GM23338 (cell line): ENCODE results near the gene SIDT1. TPM values are rescaled to one million over a fixed set of nuclear protein-coding genes. Genes with fewer than 3 reads are reported as not detected.
A peak's percentile ranks its signal among the peaks of the same experiment; 100 is the strongest.

ENCODE experiments used
- ATAC-seq: fragments of 200-7000 bp; cut with Tn5 transposase; 3 replicates; pipeline ENCODE4 v1.9.1; 2020
- DNase-seq: peaks from one replicate; pipeline ENCODE4 v3.0.0-alpha.2; 2015; ENCODE audit warnings: low spot score
- H2AFZ ChIP-seq: fragments of 200-600 bp; sonication (generic); 2 replicates; pipeline ENCODE4 v1.8.0; 2016; ENCODE audit warnings: antibody characterized with exemption, mild to moderate bottlenecking, moderate library complexity
- H3F3A ChIP-seq: fragments of 200-600 bp; sonication (generic); replicated peaks from 2 replicates; pipeline ENCODE4 v1.8.0; 2017; ENCODE audit warnings: antibody characterized with exemption, mixed run types, low read depth
- H3K27ac ChIP-seq: fragments of 200-600 bp; sonication (generic); 2 replicates; pipeline ENCODE4 v1.6.1; 2016; ENCODE audit warnings: low read depth
- H3K27me3 ChIP-seq: fragments of 200-600 bp; sonication (generic); 2 replicates; pipeline ENCODE4 v1.8.0; 2016; ENCODE audit warnings: mild to moderate bottlenecking, mixed run types, moderate library complexity; ENCODE audit not compliant: insufficient read depth
- H3K36me3 ChIP-seq: fragments of 200-600 bp; sonication (generic); 2 replicates; pipeline ENCODE4 v1.8.0; 2016; ENCODE audit warnings: mild to moderate bottlenecking; ENCODE audit not compliant: insufficient read depth
- H3K4me1 ChIP-seq: fragments of 200-600 bp; sonication (generic); 2 replicates; pipeline ENCODE4 v1.8.0; 2016; ENCODE audit warnings: mild to moderate bottlenecking, moderate library complexity; ENCODE audit not compliant: insufficient read depth
- H3K4me2 ChIP-seq: fragments of 200-600 bp; sonication (generic); 2 replicates; pipeline ENCODE4 v1.7.1; 2017; ENCODE audit warnings: mixed run types
- H3K4me3 ChIP-seq: fragments of 200-600 bp; sonication (generic); 2 replicates; pipeline ENCODE4 v1.6.1; 2016; ENCODE audit warnings: mixed run types
- H3K79me2 ChIP-seq: fragments of 200-600 bp; sonication (generic); replicated peaks from 2 replicates; pipeline ENCODE4 v1.8.0; 2017; ENCODE audit warnings: mild to moderate bottlenecking; ENCODE audit not compliant: insufficient read depth
- H3K9me2 ChIP-seq: fragments of 200-600 bp; sonication (generic); 2 replicates; pipeline ENCODE4 v1.8.0; 2017; ENCODE audit not compliant: insufficient read depth
- H4K20me1 ChIP-seq: fragments of 200-600 bp; sonication (generic); replicated peaks from 2 replicates; pipeline ENCODE4 v1.8.0; 2017; ENCODE audit warnings: mild to moderate bottlenecking; ENCODE audit not compliant: insufficient read depth
- H3K27ac Mint-ChIP-seq: 2 replicates; pipeline ENCODE4 v1.8.0; 2020; ENCODE audit warnings: inconsistent platforms, mild to moderate bottlenecking, moderate library complexity, mixed read lengths
- H3K27me3 Mint-ChIP-seq: 3 replicates; pipeline ENCODE4 v1.8.0; 2022; ENCODE audit warnings: low read depth, mild to moderate bottlenecking, moderate library complexity, mixed read lengths, inconsistent platforms; ENCODE audit not compliant: insufficient read depth, poor library complexity
- H3K36me3 Mint-ChIP-seq: 3 replicates; pipeline ENCODE4 v1.8.0; 2021; ENCODE audit warnings: low read depth, mild to moderate bottlenecking, inconsistent platforms, moderate library complexity, mixed read lengths
- H3K4me1 Mint-ChIP-seq: 3 replicates; pipeline ENCODE4 v1.8.0; 2020; ENCODE audit warnings: mild to moderate bottlenecking, inconsistent platforms, mixed read lengths
- H3K4me3 Mint-ChIP-seq: 3 replicates; pipeline ENCODE4 v1.8.0; 2021; ENCODE audit warnings: moderate library complexity, mild to moderate bottlenecking, inconsistent platforms, mixed read lengths
- H3K9me3 Mint-ChIP-seq: 3 replicates; pipeline ENCODE4 v1.8.0; 2020; ENCODE audit warnings: moderate library complexity, mild to moderate bottlenecking, inconsistent platforms, mixed read lengths
- CREB1 ChIP-seq: fragments of 250-450 bp; sonication (Bioruptor Pico); IDR thresholded peaks from 2 replicates; pipeline ENCODE4 v1.5.0; 2020; ENCODE audit warnings: low read depth, mild to moderate bottlenecking, moderate library complexity
- JUNB ChIP-seq: IDR thresholded peaks from one replicate; pipeline ENCODE4 v1.6.1; 2016; ENCODE audit warnings: antibody characterized with exemption; ENCODE audit not compliant: unreplicated experiment
- POLR2AphosphoS5 ChIP-seq: IDR thresholded peaks from 2 replicates; pipeline ENCODE4 v1.6.1; 2016; ENCODE audit warnings: antibody characterized with exemption, low read depth
- STAT1 ChIP-seq: IDR thresholded peaks from one replicate; pipeline ENCODE4 v1.6.1; 2016; ENCODE audit warnings: antibody characterized with exemption; ENCODE audit not compliant: unreplicated experiment
- polyA plus RNA-seq: library from polyadenylated mRNA; unstranded; fragments of >200 nt; fragmentation: Nextera tagmentation; extraction: Ambion mirVana; gene quantifications from 2 replicates; pipeline ENCODE4 v1.2.1, GENCODE V29; 2016
- total RNA-seq: library from RNA; depleted of rRNA; stranded (reverse); fragments of >200 nt; shearing (Covaris generic); gene quantifications from 2 replicates; pipeline ENCODE4 v1.2.3, GENCODE V29; 2014
- TF ChIP-seq, protein P1 (sequence below): IDR thresholded peaks from one replicate; pipeline ENCODE4 v1.6.1; 2018; ENCODE audit warnings: antibody characterized with exemption; ENCODE audit not compliant: unreplicated experiment
- TF ChIP-seq, protein P2 (sequence below): fragments of 250-450 bp; sonication (Bioruptor Pico); IDR thresholded peaks from 2 replicates; pipeline ENCODE4 v1.5.0; 2020; ENCODE audit warnings: mild to moderate bottlenecking, moderate library complexity
- TF ChIP-seq, protein P3 (sequence below): IDR thresholded peaks from 2 replicates; pipeline ENCODE4 v1.6.1; 2016; ENCODE audit warnings: antibody characterized with exemption

SIDT1 gene
- total and polyA plus RNA-seq, 2 experiments from 2014 or later: 0.10 TPM; not detected in 1

DNA sequence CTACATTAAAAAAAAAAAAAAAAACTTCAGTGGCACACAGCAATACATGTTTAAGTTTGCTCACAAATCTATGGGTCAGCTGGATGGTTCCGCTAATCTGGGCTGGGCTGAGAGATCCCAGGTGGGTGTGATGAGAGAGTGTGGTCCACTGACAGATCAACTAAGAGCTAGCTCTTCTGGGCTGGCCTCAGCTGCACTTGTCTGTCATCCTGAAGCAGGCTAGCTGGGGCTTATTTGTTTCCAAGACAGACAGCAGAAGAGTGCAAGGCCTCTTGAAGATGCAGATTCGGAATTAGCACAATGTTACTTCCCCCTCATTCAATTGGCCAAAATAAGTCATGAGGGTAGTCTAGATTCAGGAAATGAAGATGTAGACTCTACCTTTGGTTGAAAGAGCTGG is 56.5 kb downstream of the SIDT1 start:
- Mint-ChIP-seq H3K27me3 (no peaks in the 10 kb centered on the region), H3K4me1 (peaks cover 44% of the 10 kb centered on the region), H3K36me3 (no peaks in the 10 kb centered on the region), H3K27ac (no peak overlapping the region), H3K9me3 (no peaks in the 10 kb centered on the region), H3K4me3 (no peak overlapping the region)
- Histone ChIP-seq H4K20me1 (no peaks in the 10 kb centered on the region), H3K27me3 (no peaks in the 10 kb centered on the region), H3K36me3 (no peaks in the 10 kb centered on the region), H3K4me3 (no peak overlapping the region), H3K9me2 (no peaks in the 10 kb centered on the region), H3K4me1 (peaks cover 18% of the 10 kb centered on the region), H3K27ac (no peak overlapping the region), H3F3A (no peaks in the 10 kb centered on the region), H3K4me2 (no peak overlapping the region), H2AFZ (0 out of 2 replicates have a peak overlapping the region, but pooled peaks have one; percentile 6), H3K79me2 (no peaks in the 10 kb centered on the region)
- TF ChIP-seq STAT1 (no peak), JUNB (no peak), CREB1 (CRISPR knock-in tag) (no peak), POLR2AphosphoS5 (no peak)
- TF ChIP-seq, protein P1, sequence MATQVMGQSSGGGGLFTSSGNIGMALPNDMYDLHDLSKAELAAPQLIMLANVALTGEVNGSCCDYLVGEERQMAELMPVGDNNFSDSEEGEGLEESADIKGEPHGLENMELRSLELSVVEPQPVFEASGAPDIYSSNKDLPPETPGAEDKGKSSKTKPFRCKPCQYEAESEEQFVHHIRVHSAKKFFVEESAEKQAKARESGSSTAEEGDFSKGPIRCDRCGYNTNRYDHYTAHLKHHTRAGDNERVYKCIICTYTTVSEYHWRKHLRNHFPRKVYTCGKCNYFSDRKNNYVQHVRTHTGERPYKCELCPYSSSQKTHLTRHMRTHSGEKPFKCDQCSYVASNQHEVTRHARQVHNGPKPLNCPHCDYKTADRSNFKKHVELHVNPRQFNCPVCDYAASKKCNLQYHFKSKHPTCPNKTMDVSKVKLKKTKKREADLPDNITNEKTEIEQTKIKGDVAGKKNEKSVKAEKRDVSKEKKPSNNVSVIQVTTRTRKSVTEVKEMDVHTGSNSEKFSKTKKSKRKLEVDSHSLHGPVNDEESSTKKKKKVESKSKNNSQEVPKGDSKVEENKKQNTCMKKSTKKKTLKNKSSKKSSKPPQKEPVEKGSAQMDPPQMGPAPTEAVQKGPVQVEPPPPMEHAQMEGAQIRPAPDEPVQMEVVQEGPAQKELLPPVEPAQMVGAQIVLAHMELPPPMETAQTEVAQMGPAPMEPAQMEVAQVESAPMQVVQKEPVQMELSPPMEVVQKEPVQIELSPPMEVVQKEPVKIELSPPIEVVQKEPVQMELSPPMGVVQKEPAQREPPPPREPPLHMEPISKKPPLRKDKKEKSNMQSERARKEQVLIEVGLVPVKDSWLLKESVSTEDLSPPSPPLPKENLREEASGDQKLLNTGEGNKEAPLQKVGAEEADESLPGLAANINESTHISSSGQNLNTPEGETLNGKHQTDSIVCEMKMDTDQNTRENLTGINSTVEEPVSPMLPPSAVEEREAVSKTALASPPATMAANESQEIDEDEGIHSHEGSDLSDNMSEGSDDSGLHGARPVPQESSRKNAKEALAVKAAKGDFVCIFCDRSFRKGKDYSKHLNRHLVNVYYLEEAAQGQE: no peak
- TF ChIP-seq, protein P2, sequence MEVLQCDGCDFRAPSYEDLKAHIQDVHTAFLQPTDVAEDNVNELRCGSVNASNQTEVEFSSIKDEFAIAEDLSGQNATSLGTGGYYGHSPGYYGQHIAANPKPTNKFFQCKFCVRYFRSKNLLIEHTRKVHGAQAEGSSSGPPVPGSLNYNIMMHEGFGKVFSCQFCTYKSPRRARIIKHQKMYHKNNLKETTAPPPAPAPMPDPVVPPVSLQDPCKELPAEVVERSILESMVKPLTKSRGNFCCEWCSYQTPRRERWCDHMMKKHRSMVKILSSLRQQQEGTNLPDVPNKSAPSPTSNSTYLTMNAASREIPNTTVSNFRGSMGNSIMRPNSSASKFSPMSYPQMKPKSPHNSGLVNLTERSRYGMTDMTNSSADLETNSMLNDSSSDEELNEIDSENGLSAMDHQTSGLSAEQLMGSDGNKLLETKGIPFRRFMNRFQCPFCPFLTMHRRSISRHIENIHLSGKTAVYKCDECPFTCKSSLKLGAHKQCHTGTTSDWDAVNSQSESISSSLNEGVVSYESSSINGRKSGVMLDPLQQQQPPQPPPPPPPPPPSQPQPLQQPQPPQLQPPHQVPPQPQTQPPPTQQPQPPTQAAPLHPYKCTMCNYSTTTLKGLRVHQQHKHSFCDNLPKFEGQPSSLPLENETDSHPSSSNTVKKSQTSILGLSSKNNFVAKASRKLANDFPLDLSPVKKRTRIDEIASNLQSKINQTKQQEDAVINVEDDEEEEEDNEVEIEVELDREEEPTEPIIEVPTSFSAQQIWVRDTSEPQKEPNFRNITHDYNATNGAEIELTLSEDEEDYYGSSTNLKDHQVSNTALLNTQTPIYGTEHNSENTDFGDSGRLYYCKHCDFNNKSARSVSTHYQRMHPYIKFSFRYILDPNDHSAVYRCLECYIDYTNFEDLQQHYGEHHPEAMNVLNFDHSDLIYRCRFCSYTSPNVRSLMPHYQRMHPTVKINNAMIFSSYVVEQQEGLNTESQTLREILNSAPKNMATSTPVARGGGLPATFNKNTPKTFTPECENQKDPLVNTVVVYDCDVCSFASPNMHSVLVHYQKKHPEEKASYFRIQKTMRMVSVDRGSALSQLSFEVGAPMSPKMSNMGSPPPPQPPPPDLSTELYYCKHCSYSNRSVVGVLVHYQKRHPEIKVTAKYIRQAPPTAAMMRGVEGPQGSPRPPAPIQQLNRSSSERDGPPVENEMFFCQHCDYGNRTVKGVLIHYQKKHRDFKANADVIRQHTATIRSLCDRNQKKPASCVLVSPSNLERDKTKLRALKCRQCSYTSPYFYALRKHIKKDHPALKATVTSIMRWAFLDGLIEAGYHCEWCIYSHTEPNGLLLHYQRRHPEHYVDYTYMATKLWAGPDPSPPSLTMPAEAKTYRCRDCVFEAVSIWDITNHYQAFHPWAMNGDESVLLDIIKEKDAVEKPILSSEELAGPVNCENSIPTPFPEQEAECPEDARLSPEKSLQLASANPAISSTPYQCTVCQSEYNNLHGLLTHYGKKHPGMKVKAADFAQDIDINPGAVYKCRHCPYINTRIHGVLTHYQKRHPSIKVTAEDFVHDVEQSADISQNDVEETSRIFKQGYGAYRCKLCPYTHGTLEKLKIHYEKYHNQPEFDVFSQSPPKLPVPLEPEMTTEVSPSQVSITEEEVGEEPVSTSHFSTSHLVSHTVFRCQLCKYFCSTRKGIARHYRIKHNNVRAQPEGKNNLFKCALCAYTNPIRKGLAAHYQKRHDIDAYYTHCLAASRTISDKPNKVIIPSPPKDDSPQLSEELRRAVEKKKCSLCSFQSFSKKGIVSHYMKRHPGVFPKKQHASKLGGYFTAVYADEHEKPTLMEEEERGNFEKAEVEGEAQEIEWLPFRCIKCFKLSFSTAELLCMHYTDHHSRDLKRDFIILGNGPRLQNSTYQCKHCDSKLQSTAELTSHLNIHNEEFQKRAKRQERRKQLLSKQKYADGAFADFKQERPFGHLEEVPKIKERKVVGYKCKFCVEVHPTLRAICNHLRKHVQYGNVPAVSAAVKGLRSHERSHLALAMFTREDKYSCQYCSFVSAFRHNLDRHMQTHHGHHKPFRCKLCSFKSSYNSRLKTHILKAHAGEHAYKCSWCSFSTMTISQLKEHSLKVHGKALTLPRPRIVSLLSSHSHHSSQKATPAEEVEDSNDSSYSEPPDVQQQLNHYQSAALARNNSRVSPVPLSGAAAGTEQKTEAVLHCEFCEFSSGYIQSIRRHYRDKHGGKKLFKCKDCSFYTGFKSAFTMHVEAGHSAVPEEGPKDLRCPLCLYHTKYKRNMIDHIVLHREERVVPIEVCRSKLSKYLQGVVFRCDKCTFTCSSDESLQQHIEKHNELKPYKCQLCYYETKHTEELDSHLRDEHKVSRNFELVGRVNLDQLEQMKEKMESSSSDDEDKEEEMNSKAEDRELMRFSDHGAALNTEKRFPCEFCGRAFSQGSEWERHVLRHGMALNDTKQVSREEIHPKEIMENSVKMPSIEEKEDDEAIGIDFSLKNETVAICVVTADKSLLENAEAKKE: no peak
- TF ChIP-seq, protein P3, sequence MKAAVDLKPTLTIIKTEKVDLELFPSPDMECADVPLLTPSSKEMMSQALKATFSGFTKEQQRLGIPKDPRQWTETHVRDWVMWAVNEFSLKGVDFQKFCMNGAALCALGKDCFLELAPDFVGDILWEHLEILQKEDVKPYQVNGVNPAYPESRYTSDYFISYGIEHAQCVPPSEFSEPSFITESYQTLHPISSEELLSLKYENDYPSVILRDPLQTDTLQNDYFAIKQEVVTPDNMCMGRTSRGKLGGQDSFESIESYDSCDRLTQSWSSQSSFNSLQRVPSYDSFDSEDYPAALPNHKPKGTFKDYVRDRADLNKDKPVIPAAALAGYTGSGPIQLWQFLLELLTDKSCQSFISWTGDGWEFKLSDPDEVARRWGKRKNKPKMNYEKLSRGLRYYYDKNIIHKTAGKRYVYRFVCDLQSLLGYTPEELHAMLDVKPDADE: no peak
- DNase-seq (no peak), ATAC-seq (no peak)
